ENCODE data around the gene RALGAPA1.
"Not testable (repeated sequence)": the region's sequence is repeated elsewhere in the genome, so short reads cannot be mapped to it uniquely, and the experiment has no call there.

The RALGAPA1 gene

DNA sequence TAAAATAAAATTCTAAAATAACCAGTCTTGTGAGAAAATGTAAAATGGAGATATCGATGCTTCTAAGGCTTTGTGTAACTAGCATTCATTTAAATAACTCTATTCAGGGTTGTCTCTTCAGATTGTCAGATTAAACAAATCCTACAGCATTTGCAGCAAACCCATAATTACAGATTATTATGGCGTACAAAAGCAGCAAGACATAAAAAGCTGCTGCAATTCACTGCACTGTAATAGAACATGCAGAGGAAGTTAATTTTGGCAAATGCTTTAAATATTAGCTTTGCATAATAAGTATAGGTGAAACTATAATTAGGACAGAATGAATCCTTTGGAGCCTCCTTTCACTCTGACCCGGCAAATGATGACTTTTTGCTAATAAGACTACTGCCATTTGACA, 176.8 kb downstream of the RALGAPA1 start:
- TF ChIP-seq EZH2 (IDR thresholded peaks at IDR 0.05; ENCODE audit: borderline replicate concordance, low read depth, low read length, severe bottlenecking): no peak
- TF ChIP-seq, protein P1, sequence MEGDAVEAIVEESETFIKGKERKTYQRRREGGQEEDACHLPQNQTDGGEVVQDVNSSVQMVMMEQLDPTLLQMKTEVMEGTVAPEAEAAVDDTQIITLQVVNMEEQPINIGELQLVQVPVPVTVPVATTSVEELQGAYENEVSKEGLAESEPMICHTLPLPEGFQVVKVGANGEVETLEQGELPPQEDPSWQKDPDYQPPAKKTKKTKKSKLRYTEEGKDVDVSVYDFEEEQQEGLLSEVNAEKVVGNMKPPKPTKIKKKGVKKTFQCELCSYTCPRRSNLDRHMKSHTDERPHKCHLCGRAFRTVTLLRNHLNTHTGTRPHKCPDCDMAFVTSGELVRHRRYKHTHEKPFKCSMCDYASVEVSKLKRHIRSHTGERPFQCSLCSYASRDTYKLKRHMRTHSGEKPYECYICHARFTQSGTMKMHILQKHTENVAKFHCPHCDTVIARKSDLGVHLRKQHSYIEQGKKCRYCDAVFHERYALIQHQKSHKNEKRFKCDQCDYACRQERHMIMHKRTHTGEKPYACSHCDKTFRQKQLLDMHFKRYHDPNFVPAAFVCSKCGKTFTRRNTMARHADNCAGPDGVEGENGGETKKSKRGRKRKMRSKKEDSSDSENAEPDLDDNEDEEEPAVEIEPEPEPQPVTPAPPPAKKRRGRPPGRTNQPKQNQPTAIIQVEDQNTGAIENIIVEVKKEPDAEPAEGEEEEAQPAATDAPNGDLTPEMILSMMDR (IDR thresholded peaks at IDR 0.05; ENCODE audit: borderline replicate concordance, extremely low read depth, low read length, poor library complexity, severe bottlenecking): no peak
- no peak overlapping the region for H2AFZ ChIP-seq (ENCODE audit: low read depth, low read length)

DNA sequence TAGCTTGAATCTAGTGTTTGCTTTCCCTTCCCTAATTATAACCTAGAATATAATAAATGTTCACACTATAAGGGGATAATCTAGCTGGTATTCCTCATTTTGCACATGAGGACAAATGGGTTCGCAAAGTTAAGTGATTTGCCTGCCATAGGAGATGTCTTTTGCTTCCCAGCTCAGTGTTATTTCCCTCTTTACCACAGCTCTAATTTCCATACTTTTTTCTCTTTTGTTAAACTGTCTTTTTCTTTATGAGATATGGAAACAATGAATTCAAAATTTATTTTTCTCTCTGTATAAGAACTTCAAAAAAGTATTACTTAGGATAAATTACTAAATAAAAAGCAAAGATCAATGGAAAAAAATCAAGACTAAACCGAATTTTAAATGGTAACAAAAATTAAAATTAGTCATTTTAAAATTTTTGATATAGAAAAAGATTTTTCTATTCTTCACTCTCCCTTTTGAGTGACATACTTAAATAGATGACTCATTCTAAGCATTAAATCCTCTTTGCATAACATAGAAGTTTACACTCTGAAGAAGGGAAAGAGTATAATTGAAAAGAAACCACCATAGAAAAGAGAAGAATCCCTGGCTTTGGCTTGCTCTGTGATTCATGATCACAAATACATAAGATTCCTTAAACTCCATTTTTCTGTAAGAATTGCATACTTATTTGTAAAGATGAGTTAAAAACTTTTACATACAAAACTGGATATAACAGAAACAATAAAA, 177.9 kb downstream of the RALGAPA1 start:
- Histone ChIP-seq H3K27me3 (ENCODE audit: insufficient read depth, low read length, poor library complexity) (no peaks in the 10 kb centered on the region), H3K9me3 (ENCODE audit: insufficient read depth, low read length, severe bottlenecking) (no peaks in the 10 kb centered on the region), H3K27ac (ENCODE audit: low read length) (no peak overlapping the region), H3K4me1 (ENCODE audit: insufficient read depth, low read length) (no peaks in the 10 kb centered on the region), H4K20me1 (ENCODE audit: insufficient read depth, low read length) (no peaks in the 10 kb centered on the region), H3K79me2 (ENCODE audit: insufficient read depth, low read length) (no peaks in the 10 kb centered on the region), H3K36me3 (ENCODE audit: insufficient read depth, low read length) (peaks cover 3% of the 10 kb centered on the region; the same call in 1 of the 2 replicates), H3K9ac (ENCODE audit: low read depth, low read length) (no peak overlapping the region), H3K4me2 (ENCODE audit: insufficient read depth, low read length) (no peak overlapping the region), H2AFZ (ENCODE audit: low read depth, low read length) (no peak overlapping the region), H3K4me3 (ENCODE audit: low read depth in 1 of 2, low read length in 2 of 2) (no peak overlapping the region)
- no peak for ATAC-seq (ENCODE audit: insufficient read depth, low read depth)
- TF ChIP-seq, protein P1 (IDR thresholded peaks at IDR 0.05; ENCODE audit: borderline replicate concordance, extremely low read depth, low read length, poor library complexity, severe bottlenecking): no peak
- no peak for TF ChIP-seq EZH2 (IDR thresholded peaks at IDR 0.05; ENCODE audit: borderline replicate concordance, low read depth, low read length, severe bottlenecking)
- no peak for DNase-seq

More for the DNA sequence above, 176.8 kb downstream of the RALGAPA1 start:
- Histone ChIP-seq H3K4me2 (ENCODE audit: insufficient read depth, low read length) (no peak overlapping the region), H3K27ac (ENCODE audit: low read length) (no peak overlapping the region), H3K4me1 (ENCODE audit: insufficient read depth, low read length) (no peaks in the 10 kb centered on the region), H3K79me2 (ENCODE audit: insufficient read depth, low read length) (no peaks in the 10 kb centered on the region), H3K36me3 (ENCODE audit: insufficient read depth, low read length) (peaks cover 9% of the 10 kb centered on the region; the same call in 1 of the 2 replicates), H3K9me3 (ENCODE audit: insufficient read depth, low read length, severe bottlenecking) (no peaks in the 10 kb centered on the region), H3K9ac (ENCODE audit: low read depth, low read length) (no peak overlapping the region), H3K27me3 (ENCODE audit: insufficient read depth, low read length, poor library complexity) (no peaks in the 10 kb centered on the region), H3K4me3 (ENCODE audit: low read depth in 1 of 2, low read length in 2 of 2) (no peak overlapping the region), H4K20me1 (ENCODE audit: insufficient read depth, low read length) (no peaks in the 10 kb centered on the region)
- no peak for DNase-seq
- ATAC-seq (ENCODE audit: insufficient read depth, low read depth): no peak

DNA sequence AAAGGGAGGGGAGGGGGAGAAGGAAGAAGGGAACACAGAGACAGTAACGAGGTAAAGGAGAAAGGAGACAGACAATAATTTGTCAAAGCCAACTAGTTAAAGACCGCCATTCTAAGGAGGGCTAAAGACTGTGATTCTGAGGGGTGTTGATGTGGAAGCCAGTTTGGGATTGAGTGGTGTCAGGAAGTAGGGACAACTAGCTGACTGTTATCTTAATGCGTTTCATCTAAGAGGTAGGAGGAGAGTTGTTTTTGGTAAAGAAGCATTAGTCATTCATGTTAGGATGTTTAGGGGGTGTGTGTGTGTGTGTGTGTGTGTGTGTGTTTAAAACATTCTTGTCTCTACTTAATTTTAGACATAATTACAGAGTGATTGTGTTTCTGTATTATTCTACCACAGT, 180.1 kb downstream of the RALGAPA1 start:
- H3K79me2 ChIP-seq (ENCODE audit: insufficient read depth, low read length): no peaks in the 10 kb centered on the region
- H3K27me3 ChIP-seq (ENCODE audit: insufficient read depth, low read length, poor library complexity): no peaks in the 10 kb centered on the region
- no peak overlapping the region for H3K4me3 ChIP-seq (ENCODE audit: low read depth in 1 of 2, low read length in 2 of 2)
- H3K9me3 ChIP-seq (ENCODE audit: insufficient read depth, low read length, severe bottlenecking): no peaks in the 10 kb centered on the region
- H4K20me1 ChIP-seq (ENCODE audit: insufficient read depth, low read length): no peaks in the 10 kb centered on the region
- no peaks in the 10 kb centered on the region for H3K4me1 ChIP-seq (ENCODE audit: insufficient read depth, low read length)
- ATAC-seq (ENCODE audit: insufficient read depth, low read depth): no peak
- TF ChIP-seq, protein P1 (IDR thresholded peaks at IDR 0.05; ENCODE audit: borderline replicate concordance, extremely low read depth, low read length, poor library complexity, severe bottlenecking): no peak
- no peak for TF ChIP-seq EZH2 (IDR thresholded peaks at IDR 0.05; ENCODE audit: borderline replicate concordance, low read depth, low read length, severe bottlenecking)
- no peak overlapping the region for H3K27ac ChIP-seq (ENCODE audit: low read length)
- no peak overlapping the region for H2AFZ ChIP-seq (ENCODE audit: low read depth, low read length)
- peaks cover 4% of the 10 kb centered on the region; the same call in 1 of the 2 replicates for H3K36me3 ChIP-seq (ENCODE audit: insufficient read depth, low read length)
- no peak for DNase-seq
- no peak overlapping the region for H3K4me2 ChIP-seq (ENCODE audit: insufficient read depth, low read length)
- H3K9ac ChIP-seq (ENCODE audit: low read depth, low read length): no peak overlapping the region

- not testable (repeated sequence) for H3K27ac ChIP-seq (ENCODE audit: low read length); H3K27me3 ChIP-seq (ENCODE audit: insufficient read depth, low read length, poor library complexity); ATAC-seq (ENCODE audit: insufficient read depth, low read depth); H3K79me2 ChIP-seq (ENCODE audit: insufficient read depth, low read length); H3K9ac ChIP-seq (ENCODE audit: low read depth, low read length); H3K9me3 ChIP-seq (ENCODE audit: insufficient read depth, low read length, severe bottlenecking); H3K36me3 ChIP-seq (ENCODE audit: insufficient read depth, low read length); H2AFZ ChIP-seq (ENCODE audit: low read depth, low read length); H4K20me1 ChIP-seq (ENCODE audit: insufficient read depth, low read length); H3K4me3 ChIP-seq (ENCODE audit: low read depth in 1 of 2, low read length in 2 of 2); DNase-seq; H3K4me1 ChIP-seq (ENCODE audit: insufficient read depth, low read length); H3K4me2 ChIP-seq (ENCODE audit: insufficient read depth, low read length)
Measured at GRCh38 chr14:35626947-35627346, 182.1 kb downstream of the RALGAPA1 start.

DNA sequence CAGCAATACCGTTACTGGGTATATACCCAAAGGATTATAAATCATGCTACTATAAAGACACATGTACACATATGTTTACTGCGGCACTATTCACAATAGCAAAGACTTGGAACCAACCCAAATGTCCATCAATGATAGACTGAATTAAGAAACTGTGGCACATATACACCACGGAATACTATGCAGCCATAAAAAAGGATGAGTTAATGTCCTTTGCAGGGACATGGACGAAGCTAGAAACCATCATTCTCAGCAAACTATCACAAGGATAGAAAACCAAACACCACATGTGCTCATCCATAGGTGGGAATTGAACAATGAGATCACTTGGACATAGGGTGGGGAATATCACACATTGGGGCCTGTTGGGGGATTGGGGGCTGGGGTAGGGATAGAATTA, 187.1 kb downstream of the RALGAPA1 start:
- not testable (repeated sequence) for H4K20me1 ChIP-seq (ENCODE audit: insufficient read depth, low read length); H3K9me3 ChIP-seq (ENCODE audit: insufficient read depth, low read length, severe bottlenecking); H3K4me2 ChIP-seq (ENCODE audit: insufficient read depth, low read length); H2AFZ ChIP-seq (ENCODE audit: low read depth, low read length); H3K27me3 ChIP-seq (ENCODE audit: insufficient read depth, low read length, poor library complexity); H3K27ac ChIP-seq (ENCODE audit: low read length); H3K4me3 ChIP-seq (ENCODE audit: low read depth in 1 of 2, low read length in 2 of 2); H3K9ac ChIP-seq (ENCODE audit: low read depth, low read length); DNase-seq; H3K4me1 ChIP-seq (ENCODE audit: insufficient read depth, low read length); H3K36me3 ChIP-seq (ENCODE audit: insufficient read depth, low read length); ATAC-seq (ENCODE audit: insufficient read depth, low read depth); H3K79me2 ChIP-seq (ENCODE audit: insufficient read depth, low read length)

- DNase-seq; H3K36me3 ChIP-seq (ENCODE audit: insufficient read depth, low read length); H3K4me2 ChIP-seq (ENCODE audit: insufficient read depth, low read length); H3K79me2 ChIP-seq (ENCODE audit: insufficient read depth, low read length); H3K27me3 ChIP-seq (ENCODE audit: insufficient read depth, low read length, poor library complexity); ATAC-seq (ENCODE audit: insufficient read depth, low read depth); H3K9ac ChIP-seq (ENCODE audit: low read depth, low read length); H3K4me3 ChIP-seq (ENCODE audit: low read depth in 1 of 2, low read length in 2 of 2); H3K4me1 ChIP-seq (ENCODE audit: insufficient read depth, low read length); H3K9me3 ChIP-seq (ENCODE audit: insufficient read depth, low read length, severe bottlenecking); H3K27ac ChIP-seq (ENCODE audit: low read length); H2AFZ ChIP-seq (ENCODE audit: low read depth, low read length); H4K20me1 ChIP-seq (ENCODE audit: insufficient read depth, low read length): not testable (repeated sequence)
Measured at GRCh38 chr14:35619998-35620397, 189.1 kb downstream of the RALGAPA1 start.

Measured in DND-41 (cell line).